Cardiac muscle cell (in vitro differentiated cells and primary cell): ENCODE data around the gene SLC7A8. TPM values are rescaled to one million over a fixed set of nuclear protein-coding genes. Genes with fewer than 3 reads are reported as not detected.
"Not testable (repeated sequence)": the region's sequence is repeated elsewhere in the genome, so short reads cannot be mapped to it uniquely, and the experiment has no call there.

Experiments
- DNase-seq, 2 donors: peaks; one replicate each; pipeline versions ENCODE4 v3.0.0 to v3.0.0-alpha.2; 2010 to 2017; ENCODE audit warnings: low read depth in 1 of 2, low spot score in 1 of 2
- H3K27ac ChIP-seq: fragments of 200-600 bp; sonication (generic); 2 replicates; pipeline ENCODE4 v1.5.1; 2016
- H3K27me3 ChIP-seq: fragments of 200-600 bp; sonication (generic); 2 replicates; pipeline ENCODE4 v1.6.0; 2016; ENCODE audit warnings: control low read depth
- H3K36me3 ChIP-seq: fragments of 200-600 bp; sonication (generic); 2 replicates; pipeline ENCODE4 v1.5.1; 2016; ENCODE audit warnings: control low read depth
- H3K4me1 ChIP-seq: fragments of 200-600 bp; sonication (generic); 2 replicates; pipeline ENCODE4 v1.8.1; 2017; ENCODE audit warnings: low read depth, mild to moderate bottlenecking, mixed run types
- H3K4me3 ChIP-seq: fragments of 200-600 bp; sonication (generic); 2 replicates; pipeline ENCODE4 v1.5.1; 2016; ENCODE audit warnings: mild to moderate bottlenecking
- H3K9me3 ChIP-seq: fragments of 200-600 bp; sonication (generic); 2 replicates; pipeline ENCODE4 v1.5.1; 2017; ENCODE audit warnings: low read depth, mild to moderate bottlenecking, control low read depth
- polyA plus RNA-seq: library from polyadenylated mRNA; unstranded; fragments of >200 nt; fragmentation: Nextera tagmentation; extraction: Ambion mirVana; gene quantifications from 2 replicates; pipeline ENCODE4 v1.2.1, GENCODE V29; 2016
- total RNA-seq: library from RNA; depleted of rRNA; stranded (reverse); fragments of >200 nt; gene quantifications from 2 replicates; pipeline ENCODE4 v1.2.3, GENCODE V29; 2016
- TF ChIP-seq, protein P1 (sequence below): IDR thresholded peaks from 2 replicates; pipeline ENCODE4 v1.5.1; 2012; ENCODE audit warnings: low read depth, mild to moderate bottlenecking, low read length

SLC7A8 gene
- total and polyA plus RNA-seq, 2 experiments from 2014 or later: 14.0 to 14.1 TPM

DNA sequence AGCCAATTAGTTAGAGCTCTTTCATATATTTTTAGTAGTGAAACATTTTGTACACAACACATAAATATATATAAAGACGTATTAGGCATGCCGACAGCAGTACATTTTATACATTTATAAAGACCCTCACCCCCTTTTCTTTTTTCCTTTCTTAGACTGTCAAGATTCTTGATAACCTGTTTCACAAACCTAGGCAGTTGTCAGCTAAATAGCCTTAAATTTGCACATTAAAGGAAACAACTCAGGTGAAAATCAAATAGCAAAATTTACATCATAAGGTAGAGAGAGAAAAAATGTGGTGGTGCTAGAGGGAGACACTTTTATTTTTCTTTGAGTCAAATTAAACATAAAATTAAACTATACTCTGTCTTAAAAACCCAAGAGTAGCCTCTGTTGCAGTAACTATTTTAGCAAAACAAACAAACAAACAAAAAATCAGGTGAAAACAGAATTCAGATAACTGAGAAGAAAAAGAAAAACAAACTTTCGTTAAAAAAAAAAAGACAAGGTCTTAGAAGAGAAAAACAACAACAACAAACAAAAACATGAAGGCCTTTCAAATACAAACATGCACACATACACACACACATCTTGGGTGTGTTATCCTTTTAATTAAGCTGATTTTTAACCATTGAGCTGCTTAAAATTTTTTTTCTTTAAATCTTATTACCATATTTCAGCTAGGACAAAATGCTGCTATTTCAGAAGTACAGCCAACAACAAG lies 23.1 kb upstream of the SLC7A8 start:
- Histone ChIP-seq H3K36me3 (no peaks in the 10 kb centered on the region), H3K9me3 (no peaks in the 10 kb centered on the region), H3K4me1 (no peaks in the 10 kb centered on the region), H3K27ac (no peak overlapping the region), H3K27me3 (no peaks in the 10 kb centered on the region), H3K4me3 (no peak overlapping the region)
- no peak for DNase-seq
- TF ChIP-seq, protein P1, sequence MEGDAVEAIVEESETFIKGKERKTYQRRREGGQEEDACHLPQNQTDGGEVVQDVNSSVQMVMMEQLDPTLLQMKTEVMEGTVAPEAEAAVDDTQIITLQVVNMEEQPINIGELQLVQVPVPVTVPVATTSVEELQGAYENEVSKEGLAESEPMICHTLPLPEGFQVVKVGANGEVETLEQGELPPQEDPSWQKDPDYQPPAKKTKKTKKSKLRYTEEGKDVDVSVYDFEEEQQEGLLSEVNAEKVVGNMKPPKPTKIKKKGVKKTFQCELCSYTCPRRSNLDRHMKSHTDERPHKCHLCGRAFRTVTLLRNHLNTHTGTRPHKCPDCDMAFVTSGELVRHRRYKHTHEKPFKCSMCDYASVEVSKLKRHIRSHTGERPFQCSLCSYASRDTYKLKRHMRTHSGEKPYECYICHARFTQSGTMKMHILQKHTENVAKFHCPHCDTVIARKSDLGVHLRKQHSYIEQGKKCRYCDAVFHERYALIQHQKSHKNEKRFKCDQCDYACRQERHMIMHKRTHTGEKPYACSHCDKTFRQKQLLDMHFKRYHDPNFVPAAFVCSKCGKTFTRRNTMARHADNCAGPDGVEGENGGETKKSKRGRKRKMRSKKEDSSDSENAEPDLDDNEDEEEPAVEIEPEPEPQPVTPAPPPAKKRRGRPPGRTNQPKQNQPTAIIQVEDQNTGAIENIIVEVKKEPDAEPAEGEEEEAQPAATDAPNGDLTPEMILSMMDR: no peak

DNA sequence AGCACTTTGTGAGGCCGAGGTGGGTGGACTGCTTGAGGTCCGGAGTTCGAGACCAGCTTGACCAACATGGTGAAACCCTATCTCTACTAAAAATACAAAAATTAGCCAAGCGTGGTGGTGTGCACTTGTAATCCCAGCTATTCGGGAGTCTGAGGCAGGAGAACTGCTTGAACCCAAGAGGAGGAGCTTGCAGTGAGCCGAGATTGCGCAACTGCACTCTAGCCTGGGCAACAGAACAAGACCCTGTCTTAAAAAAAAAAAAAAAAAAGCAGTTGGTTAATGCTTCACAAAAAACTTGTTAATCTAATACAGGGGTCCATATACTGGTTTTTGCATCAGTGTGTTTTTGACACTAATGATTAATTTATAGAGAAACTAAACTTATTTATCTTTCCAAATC lies 18.5 kb upstream of the SLC7A8 start:
- Histone ChIP-seq H3K4me3 (no peak overlapping the region), H3K4me1 (no peaks in the 10 kb centered on the region), H3K36me3 (no peaks in the 10 kb centered on the region), H3K27ac (no peak overlapping the region), H3K9me3 (no peaks in the 10 kb centered on the region), H3K27me3 (no peaks in the 10 kb centered on the region)
- DNase-seq: no peak
- TF ChIP-seq, protein P1: no peak

DNA sequence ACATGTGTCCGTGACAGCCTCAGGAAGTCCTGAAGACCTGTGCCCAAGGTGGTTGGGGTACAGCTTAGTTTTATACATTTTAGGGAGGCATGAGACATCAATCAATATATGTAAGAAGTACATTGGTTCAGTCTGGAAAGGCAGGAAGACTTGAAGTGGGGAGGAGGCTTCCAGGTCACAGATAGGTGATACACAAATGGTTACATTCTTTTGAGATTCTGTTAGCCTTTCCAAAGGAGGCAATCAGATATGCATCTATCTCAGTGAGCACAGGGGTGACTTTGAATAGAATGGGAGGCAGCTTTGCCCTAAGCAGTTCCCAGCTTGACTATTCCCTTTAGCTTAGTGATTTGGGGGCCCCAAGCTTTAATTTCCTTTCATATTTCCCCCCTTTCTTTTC lies 15.7 kb upstream of the SLC7A8 start:
- H3K4me1 ChIP-seq, DNase-seq, H3K36me3 ChIP-seq: not testable (repeated sequence)

DNA sequence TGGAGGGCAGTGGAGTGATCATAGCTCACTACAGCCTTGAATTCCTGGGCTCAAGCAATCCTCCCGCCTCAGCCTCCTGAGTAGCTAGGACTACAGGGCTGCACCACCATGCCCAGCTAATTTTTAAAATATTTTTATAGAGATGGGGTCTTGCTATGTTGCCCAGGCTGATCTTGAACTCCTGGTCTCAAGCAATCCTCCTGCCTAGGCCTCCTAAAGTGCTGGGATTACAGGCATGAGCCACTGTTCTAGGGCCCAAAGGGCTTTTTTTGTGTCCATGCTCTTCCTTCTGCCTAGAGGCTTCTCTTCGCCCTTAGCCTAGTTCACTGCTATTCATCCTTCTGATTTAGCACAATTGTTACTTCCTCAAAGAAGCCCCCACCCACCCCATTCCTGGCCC lies 13.0 kb upstream of the SLC7A8 start:
- H3K27ac ChIP-seq, H3K27me3 ChIP-seq, H3K4me1 ChIP-seq, DNase-seq, H3K9me3 ChIP-seq, H3K4me3 ChIP-seq, H3K36me3 ChIP-seq: not testable (repeated sequence)

More for the DNA sequence above, 15.7 kb upstream of the SLC7A8 start:
- H3K9me3 ChIP-seq, H3K4me3 ChIP-seq, H3K27ac ChIP-seq, H3K27me3 ChIP-seq: not testable (repeated sequence)

DNA sequence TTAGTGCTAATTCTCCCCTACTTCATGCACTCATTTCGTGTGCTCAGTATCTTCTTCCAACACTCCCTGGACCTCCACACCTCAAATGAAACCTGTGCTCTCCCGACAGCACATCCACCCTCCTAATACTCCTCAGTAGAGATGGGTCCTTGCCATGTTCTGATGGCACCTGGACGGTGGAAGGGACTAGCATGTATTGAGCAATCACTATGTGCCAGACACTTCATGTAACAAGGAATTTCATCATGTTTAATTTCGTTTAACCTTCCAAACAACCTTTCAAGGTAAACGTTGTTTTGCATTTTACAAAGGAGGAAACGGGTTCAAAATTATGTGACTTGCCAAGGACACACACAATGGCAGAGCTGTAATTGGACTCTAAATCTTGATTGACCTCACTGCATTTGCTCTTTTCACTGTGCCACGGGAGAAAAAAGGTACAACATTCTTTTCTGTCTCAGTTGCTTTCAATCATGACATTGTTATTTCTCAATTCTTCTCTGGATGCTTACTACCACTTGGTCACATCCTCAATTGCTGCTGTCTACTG lies 12.2 kb upstream of the SLC7A8 start:
- no peak overlapping the region for H3K4me3 ChIP-seq
- TF ChIP-seq, protein P1: no peak
- no peaks in the 10 kb centered on the region for H3K9me3 ChIP-seq
- no peak overlapping the region for H3K27ac ChIP-seq
- H3K27me3 ChIP-seq: no peaks in the 10 kb centered on the region
- H3K4me1 ChIP-seq: no peaks in the 10 kb centered on the region
- H3K36me3 ChIP-seq: no peaks in the 10 kb centered on the region
- no peak for DNase-seq

DNA sequence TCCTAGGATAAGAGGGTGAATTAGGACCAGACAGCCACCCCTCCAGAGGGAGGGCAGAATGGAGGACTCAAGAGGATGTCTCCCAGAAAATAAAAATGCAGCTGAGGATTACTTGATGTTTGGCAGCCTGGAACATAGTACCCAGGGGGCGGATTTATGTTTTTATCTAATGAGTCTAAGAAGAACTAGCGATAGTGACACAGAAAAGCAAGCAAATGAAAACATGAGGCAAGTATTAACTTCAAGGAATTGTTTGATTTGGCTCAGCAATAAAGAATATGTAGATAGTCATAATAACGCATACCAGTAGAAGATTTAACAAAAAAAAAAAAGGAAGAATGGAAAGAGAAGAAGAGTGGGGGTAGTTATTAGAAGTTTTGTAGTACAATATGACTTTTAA lies 10.0 kb upstream of the SLC7A8 start:
- Histone ChIP-seq H3K36me3 (no peaks in the 10 kb centered on the region), H3K27ac (no peak overlapping the region), H3K9me3 (no peaks in the 10 kb centered on the region), H3K27me3 (no peaks in the 10 kb centered on the region), H3K4me3 (no peak overlapping the region), H3K4me1 (no peaks in the 10 kb centered on the region)
- TF ChIP-seq, protein P1: no peak
- no peak for DNase-seq
